OCI-LY1 (cell line): ENCODE results near the gene IRF1.

Experiments used
- EZH2 ChIP-seq: fragments of 200-600 bp; sonication (generic), shearing (Covaris generic); IDR thresholded peaks from 2 replicates; pipeline ENCODE4 v1.8.0; 2017; ENCODE audit warnings: borderline replicate concordance, mixed run types, mild to moderate bottlenecking, antibody characterized with exemption, low read length, moderate library complexity, mixed read lengths
- TF ChIP-seq, protein P1 (sequence below): fragments of 200-600 bp; sonication (generic), shearing (Covaris generic); IDR thresholded peaks from 2 replicates; pipeline ENCODE4 v1.5.1; 2017; ENCODE audit warnings: mild to moderate bottlenecking, antibody characterized with exemption, low read length, moderate library complexity, mixed read lengths

GRCh38 chr5:132437604-132438266, 52.8 kb downstream of the IRF1 start:
- TF ChIP-seq, protein P1, sequence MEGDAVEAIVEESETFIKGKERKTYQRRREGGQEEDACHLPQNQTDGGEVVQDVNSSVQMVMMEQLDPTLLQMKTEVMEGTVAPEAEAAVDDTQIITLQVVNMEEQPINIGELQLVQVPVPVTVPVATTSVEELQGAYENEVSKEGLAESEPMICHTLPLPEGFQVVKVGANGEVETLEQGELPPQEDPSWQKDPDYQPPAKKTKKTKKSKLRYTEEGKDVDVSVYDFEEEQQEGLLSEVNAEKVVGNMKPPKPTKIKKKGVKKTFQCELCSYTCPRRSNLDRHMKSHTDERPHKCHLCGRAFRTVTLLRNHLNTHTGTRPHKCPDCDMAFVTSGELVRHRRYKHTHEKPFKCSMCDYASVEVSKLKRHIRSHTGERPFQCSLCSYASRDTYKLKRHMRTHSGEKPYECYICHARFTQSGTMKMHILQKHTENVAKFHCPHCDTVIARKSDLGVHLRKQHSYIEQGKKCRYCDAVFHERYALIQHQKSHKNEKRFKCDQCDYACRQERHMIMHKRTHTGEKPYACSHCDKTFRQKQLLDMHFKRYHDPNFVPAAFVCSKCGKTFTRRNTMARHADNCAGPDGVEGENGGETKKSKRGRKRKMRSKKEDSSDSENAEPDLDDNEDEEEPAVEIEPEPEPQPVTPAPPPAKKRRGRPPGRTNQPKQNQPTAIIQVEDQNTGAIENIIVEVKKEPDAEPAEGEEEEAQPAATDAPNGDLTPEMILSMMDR = no peak
- TF ChIP-seq EZH2 = no peak
